ENCODE results near the gene CDK5.

CDK5 gene

GRCh38 chr7:151074817-151075661 is 17.3 kb upstream of the CDK5 start:
- Histone ChIP-seq H3K4me3 (ENCODE audit: low read depth, low read length, poor library complexity, severe bottlenecking) (no peak overlapping the region), H3K27me3 (ENCODE audit: insufficient read depth, low read length) (no peaks in the 10 kb centered on the region), H3K36me3 (ENCODE audit: insufficient read depth, low read length) (peaks cover 69% of the 10 kb centered on the region), H3F3A (ENCODE audit: insufficient read depth, low read length) (peaks cover 4% of the 10 kb centered on the region; the same call in 1 of the 2 replicates), H3K9me2 (ENCODE audit: low read depth, low read length) (no peaks in the 10 kb centered on the region), H3K4me1 (ENCODE audit: insufficient read depth, low read length, severe bottlenecking) (peaks cover 20% of the 10 kb centered on the region), H3K9ac (ENCODE audit: low read length) (no peak overlapping the region), H3K79me2 (ENCODE audit: insufficient read depth, low read length) (no peaks in the 10 kb centered on the region), H3K27ac (ENCODE audit: low read depth, low read length, poor library complexity, severe bottlenecking) (no peak overlapping the region), H3K9me3 (ENCODE audit: low read length) (no peaks in the 10 kb centered on the region), H4K20me1 (ENCODE audit: insufficient read depth, low read length) (no peaks in the 10 kb centered on the region), H2AFZ (ENCODE audit: low read length) (no peak overlapping the region), H3K4me2 (ENCODE audit: low read length) (no peak overlapping the region)
- TF ChIP-seq CTCF (IDR thresholded peaks at IDR 0.05; ENCODE audit: low read length) (no peak), EZH2 (IDR thresholded peaks at IDR 0.05; ENCODE audit: borderline replicate concordance, low read length) (no peak)

- H3K27ac ChIP-seq (ENCODE audit: low read depth, low read length, poor library complexity, severe bottlenecking) = no peak overlapping the region
- H3K4me1 ChIP-seq (ENCODE audit: insufficient read depth, low read length, severe bottlenecking) = peaks cover 10% of the 10 kb centered on the region
- no peak overlapping the region for H3K4me2 ChIP-seq (ENCODE audit: low read length)
- TF ChIP-seq CTCF (IDR thresholded peaks at IDR 0.05; ENCODE audit: low read length) = no peak
- TF ChIP-seq EZH2 (IDR thresholded peaks at IDR 0.05; ENCODE audit: borderline replicate concordance, low read length) = no peak
- H2AFZ ChIP-seq (ENCODE audit: low read length) = no peak overlapping the region
- H3K9me2 ChIP-seq (ENCODE audit: low read depth, low read length) = no peaks in the 10 kb centered on the region
- H3K27me3 ChIP-seq (ENCODE audit: insufficient read depth, low read length) = no peaks in the 10 kb centered on the region
- H3K4me3 ChIP-seq (ENCODE audit: low read depth, low read length, poor library complexity, severe bottlenecking) = no peak overlapping the region
- H3K79me2 ChIP-seq (ENCODE audit: insufficient read depth, low read length) = no peaks in the 10 kb centered on the region
- no peaks in the 10 kb centered on the region for H3K9me3 ChIP-seq (ENCODE audit: low read length)
- peaks cover 4% of the 10 kb centered on the region; the same call in 1 of the 2 replicates for H3F3A ChIP-seq (ENCODE audit: insufficient read depth, low read length)
- peaks cover 80% of the 10 kb centered on the region for H3K36me3 ChIP-seq (ENCODE audit: insufficient read depth, low read length)
- no peaks in the 10 kb centered on the region for H4K20me1 ChIP-seq (ENCODE audit: insufficient read depth, low read length)
- no peak overlapping the region for H3K9ac ChIP-seq (ENCODE audit: low read length)
Measured at GRCh38 chr7:151073990-151074389, 16.3 kb upstream of the CDK5 start.

GRCh38 chr7:151071032-151071866 is 13.6 kb upstream of the CDK5 start:
- H3K9ac ChIP-seq (ENCODE audit: low read length) = no peak overlapping the region
- no peaks in the 10 kb centered on the region for H3K79me2 ChIP-seq (ENCODE audit: insufficient read depth, low read length)
- H3K9me2 ChIP-seq (ENCODE audit: low read depth, low read length) = no peaks in the 10 kb centered on the region
- H3K9me3 ChIP-seq (ENCODE audit: low read length) = no peaks in the 10 kb centered on the region
- H3K4me3 ChIP-seq (ENCODE audit: low read depth, low read length, poor library complexity, severe bottlenecking) = no peak overlapping the region
- no peaks in the 10 kb centered on the region for H3K4me1 ChIP-seq (ENCODE audit: insufficient read depth, low read length, severe bottlenecking)
- no peak overlapping the region for H2AFZ ChIP-seq (ENCODE audit: low read length)
- no peaks in the 10 kb centered on the region for H4K20me1 ChIP-seq (ENCODE audit: insufficient read depth, low read length)
- no peaks in the 10 kb centered on the region for H3K27me3 ChIP-seq (ENCODE audit: insufficient read depth, low read length)
- no peak for TF ChIP-seq CTCF (IDR thresholded peaks at IDR 0.05; ENCODE audit: low read length)
- TF ChIP-seq EZH2 (IDR thresholded peaks at IDR 0.05; ENCODE audit: borderline replicate concordance, low read length) = no peak
- no peak overlapping the region for H3K27ac ChIP-seq (ENCODE audit: low read depth, low read length, poor library complexity, severe bottlenecking)
- H3K36me3 ChIP-seq (ENCODE audit: insufficient read depth, low read length) = peaks cover 90% of the 10 kb centered on the region
- H3F3A ChIP-seq (ENCODE audit: insufficient read depth, low read length) = no peaks in the 10 kb centered on the region
- H3K4me2 ChIP-seq (ENCODE audit: low read length) = no peak overlapping the region
